Astrocyte of the cerebellum (primary cell): ENCODE measurements around the gene EEFSEC.

ENCODE experiments used
- DNase-seq: peaks from one replicate; pipeline ENCODE4 v3.0.0-alpha.2; 2011; ENCODE audit warnings: low read depth
- H3K4me3 ChIP-seq: 2 replicates; pipeline ENCODE4 v1.5.1; 2011; ENCODE audit warnings: mild to moderate bottlenecking, low read depth, low read length, moderate library complexity
- CTCF ChIP-seq: IDR thresholded peaks from 2 replicates; pipeline ENCODE4 v1.5.1; 2012; ENCODE audit warnings: low read length, low read depth, moderate library complexity, mild to moderate bottlenecking; ENCODE audit errors: missing control alignments
- in situ Hi-C: cut with HindIII; loops from 2 replicates; pipeline ENCODE4 v1.10.0; 2017; ENCODE audit warnings: low sequenced_read_pairs

EEFSEC gene

GRCh38 chr3:128285967-128286321 is 132.7 kb downstream of the EEFSEC start:
- DNase-seq = no peak
- H3K4me3 ChIP-seq = no peak overlapping the region
- in situ Hi-C loops = no loop called here
- no peak for TF ChIP-seq CTCF

- no peak for DNase-seq
These were observed 133.4 kb downstream of the EEFSEC start for GRCh38 chr3:128286691-128287090.

GRCh38 chr3:128287216-128287615 is 133.9 kb downstream of the EEFSEC start:
- in situ Hi-C loops = no loop called here
- no peak overlapping the region for H3K4me3 ChIP-seq
- no peak for TF ChIP-seq CTCF
- no peak for DNase-seq

More at GRCh38 chr3:128286691-128287090, 133.4 kb downstream of the EEFSEC start:
- in situ Hi-C loops = no loop called here
- TF ChIP-seq CTCF = no peak
- H3K4me3 ChIP-seq = no peak overlapping the region

- TF ChIP-seq CTCF = no peak
- no peak overlapping the region for H3K4me3 ChIP-seq
- DNase-seq = no peak
- in situ Hi-C loops = no loop called here
These were observed 136.3 kb downstream of the EEFSEC start for GRCh38 chr3:128289534-128289933.

GRCh38 chr3:128290484-128290883 is 137.2 kb downstream of the EEFSEC start:
- DNase-seq = no peak
- no peak for TF ChIP-seq CTCF
- H3K4me3 ChIP-seq = no peak overlapping the region
- in situ Hi-C loops = no loop called here

GRCh38 chr3:128293930-128294329 is 140.6 kb downstream of the EEFSEC start:
- DNase-seq = no peak
- in situ Hi-C loops = no loop called here
- no peak overlapping the region for H3K4me3 ChIP-seq
- no peak for TF ChIP-seq CTCF

- no peak for DNase-seq
- in situ Hi-C loops = no loop called here
- TF ChIP-seq CTCF = no peak
- no peak overlapping the region for H3K4me3 ChIP-seq
These were observed 141.8 kb downstream of the EEFSEC start for GRCh38 chr3:128294999-128295468.
